ENCODE data around the gene ACVR1.
"Not testable (repeated sequence)": the region's sequence is repeated elsewhere in the genome, so short reads cannot be mapped to it uniquely, and the experiment has no call there.

ACVR1 gene

GRCh38 chr2:157789256-157789655 is 86.9 kb downstream of the ACVR1 start:
- DNase-seq (ENCODE audit: low read depth), result no peak

- DNase-seq (ENCODE audit: low read depth), result no peak
These were observed 87.9 kb downstream of the ACVR1 start for GRCh38 chr2:157788201-157788600.

DNA sequence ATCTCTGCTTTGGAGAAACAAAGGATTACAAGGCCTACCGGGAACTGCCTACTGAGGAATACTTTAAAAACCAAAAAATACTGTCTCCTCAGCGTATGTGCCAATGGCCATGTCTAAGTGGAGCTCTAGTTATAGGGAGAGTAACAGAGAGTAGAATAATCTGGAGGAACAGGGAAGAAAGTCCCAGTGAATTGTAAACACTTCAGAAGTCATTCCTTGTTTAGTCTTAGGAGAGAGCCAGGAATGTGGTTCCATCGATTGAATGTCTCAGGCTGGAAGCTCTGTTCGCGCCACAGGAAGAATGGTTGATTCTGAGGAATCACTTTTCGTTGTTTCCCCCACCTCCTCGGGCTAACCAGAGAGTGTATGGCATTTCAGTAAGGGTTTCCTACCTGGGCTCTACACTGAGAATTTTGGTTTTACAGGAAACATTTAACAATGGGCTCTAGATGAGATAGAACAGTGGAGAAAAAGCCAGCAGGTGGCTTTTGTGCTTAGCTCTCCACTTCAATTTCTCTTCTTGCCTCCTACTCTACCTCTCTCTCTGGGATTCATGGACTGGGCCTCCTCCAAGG is 88.7 kb downstream of the ACVR1 start:
- no peak for DNase-seq (ENCODE audit: low read depth)

DNA sequence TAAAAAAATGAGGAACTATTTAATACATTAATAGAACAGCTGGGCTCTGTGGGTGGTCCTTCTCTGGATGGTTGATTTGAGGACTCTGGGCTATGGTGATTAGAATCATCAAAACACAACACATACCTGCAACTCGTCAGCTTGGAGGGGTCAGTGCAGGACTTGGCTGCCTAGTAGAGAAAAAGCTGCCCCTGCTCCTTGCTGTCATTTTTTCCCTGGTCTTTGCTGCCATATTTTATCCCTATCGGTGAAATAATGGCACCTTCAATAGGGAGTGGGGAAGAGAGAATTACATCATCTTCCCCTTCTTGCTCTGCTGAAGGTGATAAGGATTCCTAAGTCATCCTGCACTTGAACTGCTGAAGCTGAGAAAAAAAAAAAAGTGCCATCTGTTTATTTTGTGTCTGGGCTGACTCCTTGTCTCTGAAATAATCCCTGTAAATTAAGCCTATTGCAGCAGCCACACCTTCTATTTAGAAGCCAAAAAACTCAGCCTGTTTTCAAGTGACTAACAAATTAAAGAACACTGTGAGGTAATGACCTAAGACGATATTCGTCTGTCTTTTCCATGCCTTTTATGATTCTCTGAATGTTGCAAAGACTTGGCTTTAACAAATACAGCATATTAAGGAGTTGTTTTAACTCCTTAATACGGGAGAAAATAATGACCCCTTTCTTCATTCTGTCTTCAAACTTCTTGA is 89.3 kb downstream of the ACVR1 start:
- DNase-seq (ENCODE audit: low read depth), result no peak

DNA sequence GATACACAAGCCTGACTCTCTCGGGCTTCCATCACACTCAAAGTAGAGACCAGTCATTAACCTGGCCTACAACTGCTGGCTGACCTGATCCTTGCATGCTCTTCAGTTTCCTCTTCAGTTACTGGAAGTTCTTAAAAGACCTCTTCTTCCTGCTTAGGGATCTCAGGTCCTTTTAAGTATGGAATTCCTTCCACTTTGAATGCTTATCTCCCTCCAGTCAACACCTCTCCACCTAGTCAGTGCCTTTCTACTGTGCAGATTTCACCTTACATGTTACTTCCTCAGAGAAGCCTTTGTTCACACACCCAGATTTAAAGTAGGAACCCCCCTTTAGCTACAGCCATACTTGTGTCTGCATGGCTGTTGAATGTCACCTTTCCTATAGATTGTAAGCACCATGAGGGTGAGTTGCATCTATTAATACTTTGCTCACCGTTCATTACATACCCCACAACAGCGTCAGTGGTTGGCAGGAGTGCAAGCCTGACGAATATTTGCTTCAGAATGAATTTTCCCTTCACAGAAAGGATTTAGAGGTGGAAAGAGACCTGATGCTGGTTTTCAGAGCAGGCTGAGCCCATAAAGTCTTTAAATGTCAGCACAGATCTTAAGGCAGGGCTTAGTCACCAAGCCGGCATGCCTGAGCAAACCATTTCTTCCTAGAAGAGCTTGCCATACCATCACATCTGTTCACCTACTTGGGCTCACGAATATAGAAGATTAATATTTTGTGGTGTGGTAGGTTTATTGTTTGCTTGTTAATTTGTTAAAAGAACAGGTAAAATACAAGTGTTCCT is 90.1 kb downstream of the ACVR1 start:
- no peak for DNase-seq (ENCODE audit: low read depth)

DNA sequence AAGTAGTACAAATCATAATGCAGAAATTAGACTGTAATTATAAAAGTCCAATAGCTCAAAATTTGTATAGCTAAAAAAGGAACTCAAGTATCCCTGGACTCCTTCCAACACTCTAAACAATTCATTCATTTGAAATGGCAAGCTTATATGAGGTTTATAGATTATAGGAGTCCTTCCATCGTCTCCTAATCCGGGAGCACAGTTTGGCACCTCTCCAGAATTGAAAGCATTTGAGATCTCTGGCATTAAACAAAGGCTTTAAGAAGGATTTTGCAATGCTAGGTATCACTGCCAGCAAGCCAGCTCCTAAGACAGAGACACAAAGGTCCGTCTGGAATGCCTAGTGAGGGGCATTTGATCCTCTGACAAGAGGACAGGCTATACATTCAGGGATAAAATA is 90.9 kb downstream of the ACVR1 start:
- DNase-seq (ENCODE audit: low read depth), result no peak

GRCh38 chr2:157784823-157785175 is 91.3 kb downstream of the ACVR1 start:
- DNase-seq (ENCODE audit: low read depth), result no peak

GRCh38 chr2:157784169-157784822 is 91.8 kb downstream of the ACVR1 start:
- no peak for DNase-seq (ENCODE audit: low read depth)

- DNase-seq (ENCODE audit: low read depth), result no peak
These were observed 92.9 kb downstream of the ACVR1 start for GRCh38 chr2:157783245-157783644.

GRCh38 chr2:157782057-157782845 is 93.9 kb downstream of the ACVR1 start:
- no peak for DNase-seq (ENCODE audit: low read depth)

DNA sequence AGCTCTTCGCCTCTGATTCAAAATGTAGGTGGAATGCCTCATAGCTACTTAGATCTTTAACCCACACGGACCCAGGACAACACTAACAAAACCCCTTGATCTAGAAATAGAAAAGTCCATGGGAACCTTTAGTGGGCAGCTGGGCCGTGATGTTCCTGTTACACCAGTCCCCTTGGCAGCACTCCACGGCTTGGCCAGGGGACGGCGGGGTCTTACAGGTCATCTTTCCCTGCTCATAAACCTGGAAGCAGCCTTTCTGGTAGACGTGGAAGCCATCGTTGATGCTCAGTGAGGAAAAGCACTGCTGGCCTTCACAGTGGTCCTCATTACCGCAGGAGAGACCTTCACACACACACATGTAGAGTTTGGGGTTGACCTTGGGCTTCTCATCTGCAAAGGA is 95.9 kb downstream of the ACVR1 start:
- no peak for DNase-seq (ENCODE audit: low read depth)

- DNase-seq (ENCODE audit: low read depth), result no peak
These were observed 96.3 kb downstream of the ACVR1 start for GRCh38 chr2:157779794-157780193.

DNA sequence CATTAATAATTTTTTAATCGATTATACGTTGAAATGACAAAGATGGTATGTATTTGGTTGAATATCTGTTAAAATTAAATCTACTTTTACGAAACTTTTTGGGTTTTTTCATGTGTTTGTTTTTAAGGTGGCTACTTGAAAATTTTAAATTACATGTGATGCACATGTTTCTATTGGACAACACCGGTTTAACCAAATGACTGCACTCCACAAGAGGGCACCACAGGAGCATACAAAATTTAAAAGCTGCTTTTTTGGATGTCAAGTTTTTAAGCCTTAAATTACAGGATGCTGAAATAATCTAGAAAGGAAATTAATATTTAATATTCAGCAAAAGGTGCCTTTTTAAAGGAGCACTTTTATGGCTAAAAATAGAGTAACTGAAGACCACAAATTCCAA is 98.7 kb downstream of the ACVR1 start:
- peak; percentile 21 for DNase-seq (ENCODE audit: low read depth)

DNA sequence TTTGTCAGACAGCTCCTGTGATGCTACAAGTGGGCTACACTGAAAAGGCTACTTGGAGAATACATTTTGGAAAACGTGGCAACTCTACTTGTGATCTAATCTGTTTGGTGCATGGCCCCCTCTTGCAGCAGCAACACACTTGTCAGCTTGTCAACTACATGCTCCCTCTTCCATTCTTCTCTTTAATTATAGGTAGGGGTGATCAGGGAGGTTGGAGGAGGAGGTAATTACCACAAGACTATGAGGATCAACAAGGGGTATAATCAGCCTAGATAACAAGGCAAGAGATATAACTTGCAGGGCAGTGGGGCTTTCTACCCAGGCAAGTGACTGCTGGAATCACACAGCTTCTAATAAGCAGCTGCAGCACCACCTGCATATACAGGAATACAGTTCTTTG is 104.9 kb downstream of the ACVR1 start:
- no peak for DNase-seq (ENCODE audit: low read depth)

GRCh38 chr2:157769856-157770255 is 106.3 kb downstream of the ACVR1 start:
- DNase-seq (ENCODE audit: low read depth), result no peak

GRCh38 chr2:157764386-157764785 is 111.7 kb downstream of the ACVR1 start:
- no peak for DNase-seq (ENCODE audit: low read depth)

DNA sequence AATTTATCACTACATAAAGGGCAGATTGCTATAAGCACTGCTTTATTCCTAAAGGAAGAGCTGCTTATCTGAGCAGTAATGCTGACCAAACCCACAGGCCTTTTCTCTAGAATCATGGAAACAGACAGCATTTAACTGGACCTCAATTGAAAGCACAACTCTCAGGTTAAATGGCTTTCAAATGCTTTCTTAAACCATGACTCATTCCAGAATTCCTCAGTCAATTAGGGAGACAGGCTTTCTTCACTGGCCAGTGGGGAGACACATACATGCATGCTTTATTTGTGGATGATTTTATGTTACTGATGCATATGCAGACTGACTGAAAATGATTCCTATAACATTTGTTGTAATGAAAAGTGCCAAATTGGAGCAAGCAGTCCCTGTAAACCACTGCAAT is 114.6 kb downstream of the ACVR1 start:
- no peak for DNase-seq (ENCODE audit: low read depth)

- no peak for DNase-seq (ENCODE audit: low read depth)
These were observed 115.2 kb downstream of the ACVR1 start for GRCh38 chr2:157760949-157761348.

- DNase-seq (ENCODE audit: low read depth), result no peak
These were observed 116.3 kb downstream of the ACVR1 start for GRCh38 chr2:157759855-157760254.

GRCh38 chr2:157758586-157758985 is 117.5 kb downstream of the ACVR1 start:
- DNase-seq (ENCODE audit: low read depth), result no peak

DNA sequence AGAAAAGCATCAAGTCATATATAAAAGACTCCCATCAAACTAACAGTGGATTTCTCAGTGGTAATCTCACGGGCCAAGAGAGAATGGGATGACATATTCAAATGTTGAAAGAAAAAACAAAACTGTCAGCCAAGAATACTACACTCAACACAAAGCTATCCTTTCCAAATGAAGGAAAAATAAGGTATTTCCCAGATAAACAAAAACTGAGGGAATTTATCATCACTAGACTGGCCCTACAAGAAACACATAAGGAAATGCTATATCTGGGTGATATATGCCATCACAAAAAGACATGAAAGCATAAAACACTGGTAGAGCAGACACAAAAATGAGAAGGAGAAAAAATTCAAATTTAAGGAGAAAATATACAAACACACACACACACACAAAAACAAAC is 118.6 kb downstream of the ACVR1 start:
- no peak for DNase-seq (ENCODE audit: low read depth)

DNA sequence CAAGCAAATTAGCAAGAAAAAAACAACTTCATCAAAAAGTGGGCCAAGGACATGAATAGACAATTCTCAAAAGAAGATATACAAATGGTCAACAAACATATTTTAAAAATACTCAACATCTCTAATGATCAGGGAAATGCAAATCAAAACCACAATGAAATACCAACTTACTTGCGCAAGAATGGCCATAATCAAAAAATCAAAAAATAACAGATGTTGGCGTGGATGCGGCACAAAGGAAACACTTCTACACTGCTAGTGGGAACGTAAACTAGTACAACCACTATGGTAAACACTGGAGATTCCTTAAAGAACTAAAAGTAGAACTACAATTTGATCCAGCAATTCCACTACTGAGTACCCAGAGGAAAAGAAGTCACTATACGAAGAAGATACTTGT is 119.7 kb downstream of the ACVR1 start:
- DNase-seq (ENCODE audit: low read depth), result not testable (repeated sequence)

Data from stimulated activated CD8-positive, alpha-beta memory T cell treated with anti-CD3 and anti-CD28 coated beads, Interleukin-4, amount 100 ng/mL, for 24 hours (primary cell).